H1 (cell line): ENCODE results near the gene UNK. TPM values are rescaled to one million over a fixed set of nuclear protein-coding genes. Genes with fewer than 3 reads are reported as not detected.

Source experiments
- CHD2 ChIP-seq: IDR thresholded peaks from 2 replicates; pipeline ENCODE4 v1.6.1; 2012; ENCODE audit warnings: low read length, improper control_type of control experiment
- NANOG ChIP-seq: IDR thresholded peaks from 2 replicates; pipeline ENCODE4 v1.6.1; 2011; ENCODE audit warnings: low read length, low read depth, mild to moderate bottlenecking, inconsistent platforms; ENCODE audit not compliant: insufficient read depth, poor library complexity, severe bottlenecking
- PHF8 ChIP-seq: fragments of 200-600 bp; sonication (generic); conservative IDR thresholded peaks from 2 replicates; pipeline ENCODE4 v1.7.1; 2012; ENCODE audit warnings: low read depth, mild to moderate bottlenecking, inconsistent platforms, low read length, moderate library complexity
- polyA plus RNA-seq, 7 experiments: library from polyadenylated mRNA; depleted of rRNA in 3 of 7; stranded (reverse) in 5 of 7; unstranded in 2 of 7; fragments of >200 nt in 5 of 7; fragments of 200-250 nt in 2 of 7; gene quantifications; 1 replicate in 5 of 7; 2 replicates in 1 of 7; 4 replicates in 1 of 7; pipeline versions ENCODE4 v1.2.1 to v1.2.3, GENCODE V29; 2011 to 2013; ENCODE audit warnings: missing spikeins in 2 of 7, mixed read lengths in 2 of 7
- total RNA-seq: library from RNA; stranded (reverse); fragmentation: NEBNext Ultra II Directional; extraction: Animal tissue kit (Norgen Biotek cat#: 25700); gene quantifications from 2 replicates; pipeline ENCODE4 v1.2.1, GENCODE V29; 2021
- TF ChIP-seq, protein P1 (sequence below): IDR thresholded peaks from 2 replicates; pipeline ENCODE4 v1.6.1; 2012; ENCODE audit warnings: inconsistent platforms

Gene UNK
- total and polyA plus RNA-seq, 2 of the 8 experiments (the other 6 are each of a cell fraction or from before 2014, with no cell fraction given): 24.2 to 33.3 TPM

DNA sequence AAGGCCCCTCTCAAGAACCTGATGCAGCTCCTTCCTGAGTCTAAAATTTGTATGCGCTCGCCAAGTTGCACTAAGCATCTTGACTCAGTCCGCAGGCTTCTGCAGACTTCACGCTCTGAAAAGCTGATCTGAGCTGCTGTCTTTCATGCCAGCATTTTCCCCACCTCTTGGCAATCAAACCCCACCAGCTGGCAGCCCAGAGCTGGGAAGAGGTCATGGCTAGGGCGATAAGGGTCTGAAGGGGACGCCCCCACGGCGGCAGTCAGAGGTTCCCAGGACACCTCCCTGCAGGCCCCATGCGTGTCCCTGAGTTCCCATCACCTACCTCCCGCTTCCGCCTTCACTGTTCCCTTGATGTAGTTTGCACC is 64.7 kb downstream of the UNK start (continued):
- TF ChIP-seq CHD2 (no peak), PHF8 (no peak), NANOG (no peak)
- TF ChIP-seq, protein P1, sequence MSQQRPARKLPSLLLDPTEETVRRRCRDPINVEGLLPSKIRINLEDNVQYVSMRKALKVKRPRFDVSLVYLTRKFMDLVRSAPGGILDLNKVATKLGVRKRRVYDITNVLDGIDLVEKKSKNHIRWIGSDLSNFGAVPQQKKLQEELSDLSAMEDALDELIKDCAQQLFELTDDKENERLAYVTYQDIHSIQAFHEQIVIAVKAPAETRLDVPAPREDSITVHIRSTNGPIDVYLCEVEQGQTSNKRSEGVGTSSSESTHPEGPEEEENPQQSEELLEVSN: no peak
